ENCODE measurements around the gene CYP24A1.

The CYP24A1 gene

DNA sequence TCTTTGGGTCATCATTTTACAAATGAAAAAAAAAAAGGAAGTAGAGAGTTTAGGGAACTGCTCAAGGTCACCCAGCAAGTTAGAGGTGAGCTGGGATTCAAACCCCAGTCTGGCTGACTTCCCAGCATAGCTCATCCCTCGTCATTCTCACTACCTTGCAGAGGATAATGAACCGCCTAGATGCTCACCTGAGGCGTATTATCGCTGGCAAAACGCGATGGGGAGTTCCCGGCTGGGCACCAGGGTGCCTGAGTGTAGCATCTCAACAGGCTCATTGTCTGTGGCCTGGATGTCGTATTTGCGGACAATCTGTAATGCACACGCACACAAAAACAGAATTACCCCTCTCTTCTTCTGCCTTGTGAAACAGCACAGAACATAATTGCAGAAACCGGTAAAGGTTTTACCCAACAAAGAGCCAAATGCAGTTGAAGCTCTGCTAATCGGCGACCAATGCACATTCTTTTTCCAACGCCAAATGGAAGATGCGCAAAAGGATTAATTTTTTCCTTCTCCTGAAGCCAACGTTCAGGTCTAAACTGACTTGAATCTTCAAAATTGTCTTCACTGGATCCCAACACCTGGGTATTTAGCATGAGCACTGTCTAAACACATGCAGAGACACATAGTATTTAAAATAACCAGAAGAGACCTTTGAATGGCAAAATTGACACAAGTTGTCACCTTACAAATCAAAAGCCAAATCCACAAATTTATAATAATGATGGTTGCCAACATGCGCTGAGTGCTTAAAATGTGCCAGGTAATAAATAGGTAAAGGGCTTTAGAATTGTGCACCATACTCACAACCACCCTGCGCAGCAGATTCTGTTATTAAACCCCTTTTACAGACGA lies 16.6 kb downstream of the CYP24A1 start:
- DNase-seq, result no peak

- no peak for DNase-seq
Measured at GRCh38 chr20:54156522-54156921, 17.3 kb downstream of the CYP24A1 start.

DNA sequence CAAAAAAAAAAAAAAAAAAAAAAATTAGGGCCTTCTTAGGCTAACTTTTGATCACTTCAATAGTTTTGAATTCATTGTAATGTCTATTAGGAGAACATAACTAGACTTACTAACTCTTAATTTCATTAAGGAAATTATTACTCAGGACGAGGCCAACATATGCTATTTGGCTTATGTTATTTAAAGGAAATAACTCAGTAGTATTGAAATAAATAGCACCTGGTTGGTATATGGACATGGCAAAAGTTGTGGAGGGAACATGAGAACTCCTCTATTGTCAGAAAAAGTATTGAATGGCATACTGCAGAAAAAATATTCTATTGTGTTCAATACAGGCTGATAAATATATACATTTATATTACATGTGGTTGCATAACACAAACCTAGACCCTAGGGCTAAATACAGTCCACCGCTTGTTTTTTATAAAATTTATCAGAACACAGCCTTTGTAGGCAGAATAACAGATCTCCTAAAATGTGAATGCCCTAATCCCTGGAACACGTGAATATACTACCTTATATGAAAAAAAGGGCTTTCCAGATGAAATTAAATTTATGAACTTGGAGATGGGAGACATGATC lies 18.0 kb downstream of the CYP24A1 start:
- no peak for DNase-seq

- DNase-seq, result no peak
Measured at GRCh38 chr20:54154439-54154838, 19.3 kb downstream of the CYP24A1 start.

DNA sequence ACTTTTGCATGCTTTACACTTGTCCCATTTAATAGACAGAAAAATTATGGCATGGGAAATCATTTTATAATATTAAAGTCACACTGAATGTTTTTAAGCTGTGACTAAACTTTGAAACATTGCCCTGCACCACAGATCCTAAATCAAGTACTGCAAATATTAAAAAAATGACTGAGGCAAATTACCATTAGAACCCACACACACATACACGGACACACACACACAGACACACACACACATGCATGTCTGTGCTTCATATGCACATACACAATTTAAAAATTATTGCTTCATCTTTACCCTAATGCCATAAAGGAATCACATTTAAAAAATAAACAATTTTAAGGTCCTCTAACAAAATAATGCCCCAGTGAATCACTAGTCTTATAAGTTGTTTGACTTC lies 19.9 kb downstream of the CYP24A1 start:
- DNase-seq, result no peak

DNA sequence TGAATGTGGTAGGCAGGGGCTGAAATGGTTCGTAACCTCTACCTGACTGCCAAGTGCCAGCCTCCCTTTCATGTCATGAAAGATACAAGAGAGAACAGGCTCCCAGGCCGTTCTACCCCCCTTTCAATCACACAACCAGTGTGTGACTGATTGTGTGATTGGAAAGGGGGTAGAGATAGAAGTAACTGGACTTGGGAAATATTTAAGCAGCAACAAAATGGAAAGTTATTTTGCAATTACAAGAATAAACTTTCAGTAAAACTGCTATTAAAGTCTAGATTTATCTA lies 20.8 kb downstream of the CYP24A1 start:
- DNase-seq, result no peak

DNA sequence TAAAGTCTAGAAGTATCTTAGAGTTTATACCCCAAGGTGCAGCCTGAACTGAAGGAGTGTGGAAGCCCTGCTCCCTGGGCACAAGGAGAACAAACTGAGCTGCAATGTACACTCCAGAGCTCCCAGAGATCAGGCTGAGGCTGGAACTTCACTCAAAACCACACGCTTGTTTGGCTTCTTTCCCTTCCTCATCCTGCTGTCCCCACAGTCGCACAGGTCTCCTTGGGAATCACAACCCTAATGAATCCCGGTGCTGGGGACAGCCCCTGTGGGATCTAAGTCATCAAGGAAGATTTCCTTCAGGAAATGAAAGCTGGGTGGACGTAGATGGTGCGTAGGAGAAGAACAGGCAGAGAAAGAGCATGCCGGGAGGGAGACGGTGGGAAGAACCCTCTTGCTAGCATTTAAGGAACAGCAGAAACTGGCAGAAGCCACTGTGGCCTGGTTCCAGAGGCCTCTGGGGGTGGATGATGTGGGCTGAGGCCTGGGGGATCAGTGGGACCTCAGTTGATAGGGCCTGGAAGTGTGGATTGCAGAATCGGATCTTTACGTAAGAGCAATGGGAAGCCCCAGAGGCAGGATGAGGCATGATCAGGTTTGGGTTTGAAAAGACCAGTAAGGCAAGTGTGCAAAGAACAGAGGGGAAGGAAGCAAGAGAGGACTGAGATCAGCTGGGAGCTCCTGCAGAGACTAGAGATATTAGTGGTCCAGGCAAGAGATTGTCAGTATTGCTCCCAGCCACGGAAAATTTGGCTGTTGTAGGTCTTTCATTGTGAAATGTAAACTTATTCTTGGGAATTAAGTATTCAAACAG lies 21.4 kb downstream of the CYP24A1 start:
- no peak for DNase-seq

DNA sequence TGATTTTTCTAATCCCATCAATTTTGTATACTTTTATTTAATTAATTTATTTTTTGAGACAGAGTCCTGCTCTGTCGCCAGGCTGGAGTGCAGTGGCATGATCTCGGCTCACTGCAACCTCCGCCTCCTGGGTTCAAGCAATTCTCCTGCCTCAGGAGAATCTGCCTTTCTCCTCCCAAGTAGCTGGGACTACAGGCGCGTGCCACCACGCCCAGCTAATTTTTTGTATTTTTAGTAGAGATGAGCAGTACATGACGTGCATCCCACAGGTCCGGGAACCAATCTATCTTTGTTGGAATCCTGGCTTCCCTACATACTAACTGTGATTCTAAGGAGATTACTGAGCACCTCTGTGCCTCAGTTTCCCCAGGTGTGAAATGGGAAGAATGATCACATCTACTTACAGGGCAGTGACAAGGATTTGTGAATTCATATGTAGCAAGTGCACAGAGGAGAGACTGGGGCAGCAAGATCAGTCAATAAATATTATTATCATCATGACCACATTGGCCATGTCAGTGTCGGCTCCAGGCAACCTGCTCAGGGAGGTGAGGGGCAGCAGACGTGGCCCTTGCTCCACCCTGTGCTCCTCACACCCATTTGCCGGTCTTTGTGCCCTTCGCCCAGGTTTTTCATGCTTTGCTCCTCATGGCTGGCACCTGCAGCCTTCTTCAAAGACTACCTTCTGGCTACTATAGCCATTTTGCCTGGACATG lies 22.1 kb downstream of the CYP24A1 start:
- DNase-seq, result no peak

DNA sequence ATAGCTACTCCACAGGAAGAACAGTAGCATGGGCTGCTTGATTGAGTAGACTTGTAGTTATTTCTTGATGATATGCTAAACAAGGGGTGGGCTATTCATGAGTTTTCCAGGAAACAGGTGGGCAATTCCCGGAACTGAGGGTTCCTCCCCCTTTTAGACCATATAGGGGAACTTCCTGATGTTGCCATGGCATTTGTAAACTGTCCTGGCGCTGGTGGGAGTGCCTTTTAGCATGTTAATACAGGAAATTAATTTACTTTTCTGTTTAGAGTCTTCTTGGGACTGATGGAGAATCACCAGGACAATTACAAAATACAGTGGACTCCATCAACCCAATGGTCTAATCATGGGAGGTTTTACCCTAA lies 22.7 kb downstream of the CYP24A1 start:
- no peak for DNase-seq

GRCh38 chr20:54149765-54150264 lies 24.0 kb downstream of the CYP24A1 start:
- DNase-seq, result no peak

DNA sequence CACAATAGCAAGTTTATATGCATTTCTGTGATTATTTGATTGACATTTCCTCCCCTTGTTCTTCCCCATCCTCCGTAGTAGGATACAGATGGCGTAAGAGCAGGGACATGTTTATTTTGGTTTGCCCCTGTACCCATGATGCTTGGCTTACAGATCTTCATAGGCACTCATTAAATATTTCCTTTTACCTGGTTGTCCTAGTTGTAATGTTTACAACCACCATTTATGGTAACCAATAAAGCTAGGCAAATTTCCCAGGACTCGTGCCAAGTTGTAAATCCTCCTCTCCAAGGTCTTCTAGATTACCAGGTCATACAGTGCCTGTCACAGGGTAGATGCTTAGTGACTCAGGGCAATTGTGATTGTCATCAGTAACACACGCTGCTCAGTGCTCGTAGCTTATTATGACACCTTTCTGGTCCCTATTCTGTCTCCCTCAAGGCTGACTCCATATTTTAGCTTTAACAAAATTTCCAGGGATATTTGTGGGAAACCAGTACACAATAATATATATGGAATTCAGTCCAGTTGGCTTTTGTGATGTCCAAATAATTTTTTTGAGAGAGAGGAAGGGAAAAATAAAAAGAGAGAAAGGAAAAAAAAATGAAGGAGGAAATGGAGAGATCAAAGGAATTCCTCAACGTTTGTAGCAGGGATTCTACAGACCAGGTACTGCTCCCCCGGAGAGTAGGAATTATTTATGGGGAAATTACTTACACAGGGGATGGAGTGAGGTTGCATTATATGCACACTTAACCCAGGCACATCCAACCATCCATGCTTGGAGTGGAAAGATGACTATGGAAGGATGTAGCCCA lies 24.6 kb downstream of the CYP24A1 start:
- DNase-seq, result no peak

DNA sequence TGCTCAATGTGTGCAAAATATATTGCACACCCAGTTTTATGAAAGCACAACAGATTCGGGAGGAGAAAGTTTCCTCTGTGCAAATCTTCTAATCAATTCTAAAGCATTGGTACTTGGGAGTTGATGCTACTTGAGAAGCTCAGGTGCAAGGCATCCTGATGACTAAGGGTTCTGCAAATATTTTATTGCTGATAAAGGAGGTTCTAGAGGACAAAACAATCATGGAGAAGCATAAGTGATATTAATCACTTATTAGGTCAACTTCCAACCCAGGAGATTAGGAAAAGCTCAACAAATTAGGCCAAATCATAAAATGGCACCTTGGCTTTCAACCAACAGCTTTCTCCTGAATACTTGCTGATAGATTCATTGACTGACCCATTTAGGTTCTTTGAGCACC lies 27.1 kb downstream of the CYP24A1 start:
- no peak for DNase-seq

DNA sequence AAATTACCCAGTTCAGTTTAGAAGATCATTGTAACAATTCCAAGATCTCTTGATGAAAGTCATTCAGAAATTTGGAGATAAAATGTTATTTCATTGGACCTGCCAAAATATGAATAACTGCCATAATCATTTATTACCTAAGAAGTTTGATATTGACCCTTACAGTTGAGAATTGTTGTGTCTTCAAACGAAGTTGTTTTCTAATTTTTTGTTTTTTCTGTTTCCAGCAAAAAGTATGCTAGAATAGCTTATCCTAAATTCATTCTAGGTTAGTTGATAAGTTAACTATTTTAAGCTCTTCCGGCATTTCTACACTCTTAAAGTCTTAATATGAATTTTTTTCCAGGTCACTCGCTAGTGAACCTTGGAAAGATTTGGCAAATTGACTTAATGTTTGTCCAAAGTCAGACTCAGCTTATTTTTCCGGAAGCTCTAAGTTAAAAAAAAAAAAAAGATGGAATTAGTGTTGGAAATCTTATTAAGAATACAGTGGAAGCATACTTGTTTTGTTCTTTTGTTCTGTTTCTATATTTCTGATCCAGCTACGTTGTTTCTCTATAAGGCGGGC lies 28.9 kb downstream of the CYP24A1 start:
- no peak for DNase-seq

- DNase-seq, result no peak
Measured at GRCh38 chr20:54140927-54141566, 32.7 kb downstream of the CYP24A1 start.

- DNase-seq, result no peak
Measured at GRCh38 chr20:54140486-54140885, 33.3 kb downstream of the CYP24A1 start.

DNA sequence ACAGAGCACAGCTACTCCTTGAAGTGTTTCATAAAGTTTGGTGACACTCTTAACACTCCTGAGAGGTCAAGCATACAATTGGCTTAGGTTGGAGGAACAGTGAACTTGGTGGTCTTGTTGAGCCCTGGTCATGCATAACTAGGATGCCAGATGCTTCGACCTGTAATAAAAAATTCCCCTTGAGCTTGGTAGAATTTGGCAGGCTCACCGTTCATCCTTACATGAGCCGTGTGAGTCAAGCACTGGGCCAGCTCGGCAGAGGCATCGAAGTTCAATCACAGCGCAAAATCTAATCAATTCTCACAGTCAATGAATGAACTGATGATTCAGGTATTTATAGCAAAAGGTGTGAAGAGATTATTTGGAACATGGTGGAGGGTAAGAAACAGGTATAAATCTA lies 33.7 kb downstream of the CYP24A1 start:
- DNase-seq, result no peak

DNA sequence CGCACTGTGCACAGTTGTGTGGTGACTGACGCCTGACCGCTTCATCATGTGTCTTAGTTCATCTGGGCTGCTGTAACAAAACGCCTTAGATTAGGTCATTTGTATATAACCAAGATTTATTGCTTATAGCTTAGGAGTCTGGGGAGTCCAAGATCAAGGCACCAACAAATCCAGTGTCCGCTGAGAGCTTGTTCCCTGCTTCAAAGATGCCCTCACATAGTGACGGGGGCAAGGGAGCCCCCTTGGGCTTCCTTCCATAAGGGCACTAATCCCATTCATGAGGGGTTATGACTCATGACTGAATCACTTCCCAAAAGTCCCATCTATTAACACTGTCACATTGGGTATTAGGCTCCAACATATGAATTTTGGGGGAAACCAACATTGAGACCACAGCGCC lies 34.6 kb downstream of the CYP24A1 start:
- no peak for DNase-seq

DNA sequence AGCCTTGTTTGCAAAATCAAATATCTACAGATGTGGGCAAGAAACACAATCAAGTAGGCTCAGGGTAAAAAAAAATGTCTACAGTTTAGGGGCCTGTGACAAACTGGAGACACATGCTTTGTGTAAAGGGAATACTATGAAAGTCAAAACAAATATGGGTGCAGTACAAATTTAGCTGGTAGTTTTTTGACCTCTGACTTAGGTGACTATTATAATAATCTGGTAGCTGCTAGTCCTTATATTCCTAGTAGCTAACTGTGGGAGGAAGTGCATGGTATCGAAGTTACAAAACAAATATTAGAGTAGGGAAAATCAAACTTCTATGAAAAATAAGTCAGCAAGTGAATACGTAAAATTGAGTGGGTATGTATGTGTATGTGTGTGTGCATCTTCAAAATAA lies 35.4 kb downstream of the CYP24A1 start:
- no peak for DNase-seq

DNA sequence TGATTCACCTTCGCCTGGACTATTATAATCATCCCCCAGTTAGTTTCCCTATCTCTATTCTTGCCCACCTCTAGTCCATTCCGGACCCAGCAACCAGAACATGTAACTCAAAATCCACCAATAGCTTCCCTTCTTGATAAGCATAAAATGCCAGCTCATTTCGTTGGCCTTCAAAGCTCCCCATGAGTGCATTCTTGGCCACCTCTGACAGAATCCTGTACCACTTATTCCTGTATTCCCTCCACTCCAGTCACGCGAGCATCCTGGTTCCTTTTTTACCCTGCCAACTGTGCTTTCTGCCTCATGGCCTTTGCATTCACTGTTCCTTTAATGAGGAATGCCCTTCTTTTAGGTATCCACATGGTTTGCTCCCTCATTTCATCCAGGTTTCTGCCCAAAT lies 36.7 kb downstream of the CYP24A1 start:
- DNase-seq, result no peak

Data from hypothalamus (tissue), 51 donors.